ENCODE measurements around the gene GAB3. TPM values are rescaled to one million over a fixed set of nuclear protein-coding genes. Genes with fewer than 3 reads are reported as not detected.
"Not testable (repeated sequence)": the region's sequence is repeated elsewhere in the genome, so short reads cannot be mapped to it uniquely, and the experiment has no call there.

The GAB3 gene
- polyA plus RNA-seq, 4 donors: 2.2 to 3.0 (median 2.6) TPM

DNA sequence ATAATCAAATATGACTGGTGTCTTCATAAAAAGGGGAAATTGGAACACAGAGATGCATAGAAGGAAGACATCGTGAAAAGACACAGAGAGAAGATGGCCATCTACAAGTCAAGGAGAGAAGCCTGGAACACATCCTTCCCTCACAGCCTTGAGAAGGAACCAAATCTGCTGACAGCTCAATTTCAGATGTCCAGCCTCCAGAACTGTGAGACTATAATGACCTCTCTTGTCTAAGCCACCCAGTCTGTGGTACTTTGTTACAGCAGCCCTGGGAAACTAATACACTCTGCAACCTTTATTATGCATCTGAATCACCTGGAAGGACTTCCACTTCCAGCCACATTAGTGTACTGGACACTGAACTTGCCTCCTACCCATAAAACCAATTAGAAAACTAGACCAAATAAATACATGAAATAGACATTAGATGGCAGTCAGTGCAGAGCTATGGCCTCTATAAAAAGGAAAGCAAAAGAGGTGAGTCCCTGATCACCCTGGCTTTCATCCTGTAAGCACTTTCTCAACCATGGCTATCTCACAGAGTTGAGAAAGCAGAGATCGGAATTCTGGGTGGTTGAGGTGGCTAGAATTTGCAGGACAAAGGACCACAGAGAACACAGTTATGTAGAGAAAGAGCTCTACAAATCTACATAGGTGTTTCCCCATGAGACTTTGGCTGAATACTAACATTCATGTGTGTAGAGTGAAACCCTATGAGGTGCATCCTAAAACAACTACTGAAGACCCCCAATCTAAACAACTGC lies 25.7 kb downstream of the GAB3 start:
- DNase-seq (ENCODE audit: low read depth in 4 of 4, low spot score in 3 of 4): no peak

DNA sequence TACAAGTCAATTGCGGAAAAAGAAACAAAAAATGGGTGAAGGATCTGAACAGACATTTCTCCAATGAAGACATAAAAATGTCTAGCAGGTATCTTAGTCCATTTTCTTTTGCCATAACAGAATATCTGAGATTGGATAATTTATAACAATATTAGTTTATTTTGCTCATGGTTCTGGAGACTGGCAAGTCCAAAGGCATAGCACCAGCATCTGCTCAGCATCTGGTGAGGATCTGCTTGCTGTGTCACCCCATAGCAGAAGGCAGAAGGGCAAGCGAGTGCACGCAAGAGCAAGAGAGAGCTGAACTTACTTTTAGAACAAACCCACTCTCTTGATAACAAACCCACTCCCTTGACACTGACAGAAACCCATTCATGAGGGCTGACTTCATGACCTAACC lies 29.7 kb downstream of the GAB3 start:
- no peak for DNase-seq (ENCODE audit: low read depth in 4 of 4, low spot score in 3 of 4)

- DNase-seq (ENCODE audit: low read depth in 4 of 4, low spot score in 3 of 4): no peak
Observed at GRCh38 chrX:154720067-154720466, 30.8 kb downstream of the GAB3 start.

DNA sequence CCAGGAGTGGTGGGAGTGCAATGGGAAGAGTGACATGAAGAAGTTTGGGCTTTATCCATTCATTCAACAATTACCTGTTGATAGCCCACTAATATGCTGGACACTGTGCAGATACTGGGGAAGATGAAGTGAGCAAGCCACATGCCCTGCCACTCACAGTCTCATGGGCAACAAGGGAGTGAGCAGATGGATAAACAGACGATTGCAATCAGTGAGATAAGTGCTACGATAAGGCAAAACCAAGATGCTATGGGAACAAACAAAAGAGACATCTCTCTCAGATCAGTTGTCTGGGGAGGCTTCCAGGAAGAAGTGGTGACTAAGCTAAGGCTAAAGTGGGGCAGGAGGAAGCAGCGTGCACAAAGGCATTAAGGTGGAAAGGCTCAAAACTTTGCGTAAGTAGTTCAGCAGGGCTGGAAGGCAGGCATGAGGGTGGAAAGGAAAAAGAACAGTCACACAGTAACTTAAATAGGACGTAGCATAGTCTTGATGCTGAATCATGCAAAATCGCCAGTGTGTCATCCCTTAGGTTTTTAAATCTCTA lies 31.7 kb downstream of the GAB3 start:
- no peak for DNase-seq (ENCODE audit: low read depth in 4 of 4, low spot score in 3 of 4)

DNA sequence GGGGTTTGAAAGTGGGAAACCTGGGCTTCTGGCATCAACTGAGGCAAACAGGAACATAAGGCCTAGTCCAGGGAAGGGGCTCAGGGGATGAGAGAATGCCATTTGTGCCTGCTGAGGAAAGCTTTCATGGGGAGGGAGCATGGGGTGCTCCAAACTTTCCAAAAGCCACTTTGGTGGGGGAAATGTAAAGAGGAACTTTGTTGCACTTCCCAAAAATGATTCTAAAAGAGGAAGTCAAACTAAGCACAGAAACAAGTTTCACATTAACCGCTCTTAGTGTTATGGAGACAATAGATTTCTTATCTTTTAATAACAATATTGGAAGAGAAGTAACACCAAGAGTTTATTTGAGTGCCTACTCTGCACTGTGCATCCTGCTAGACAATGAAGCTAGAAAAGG lies 32.3 kb downstream of the GAB3 start:
- no peak for DNase-seq (ENCODE audit: low read depth in 4 of 4, low spot score in 3 of 4)

DNA sequence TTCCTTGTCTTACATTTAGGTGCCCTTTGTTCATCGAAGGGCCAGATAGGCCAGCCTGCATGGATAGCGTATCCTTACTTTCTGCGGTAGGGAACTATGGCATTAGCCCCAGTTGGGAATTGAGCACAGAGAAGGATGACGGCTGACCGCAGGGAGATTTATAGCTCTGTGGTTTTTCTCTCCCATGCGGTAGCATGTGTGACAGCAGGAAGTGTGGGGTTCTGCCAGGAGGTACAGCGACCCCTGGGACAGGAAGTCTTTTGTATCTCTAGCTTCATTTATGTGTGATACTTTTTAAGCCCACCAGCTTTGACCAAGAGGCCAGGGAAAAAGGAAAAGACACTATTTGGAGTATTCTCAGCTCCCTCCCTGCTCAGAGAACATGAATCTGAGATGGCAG lies 33.1 kb downstream of the GAB3 start:
- DNase-seq (ENCODE audit: low read depth in 4 of 4, low spot score in 3 of 4): no peak

- no peak for DNase-seq (ENCODE audit: low read depth in 4 of 4, low spot score in 3 of 4)
Observed at GRCh38 chrX:154715825-154716224, 35.1 kb downstream of the GAB3 start.

DNA sequence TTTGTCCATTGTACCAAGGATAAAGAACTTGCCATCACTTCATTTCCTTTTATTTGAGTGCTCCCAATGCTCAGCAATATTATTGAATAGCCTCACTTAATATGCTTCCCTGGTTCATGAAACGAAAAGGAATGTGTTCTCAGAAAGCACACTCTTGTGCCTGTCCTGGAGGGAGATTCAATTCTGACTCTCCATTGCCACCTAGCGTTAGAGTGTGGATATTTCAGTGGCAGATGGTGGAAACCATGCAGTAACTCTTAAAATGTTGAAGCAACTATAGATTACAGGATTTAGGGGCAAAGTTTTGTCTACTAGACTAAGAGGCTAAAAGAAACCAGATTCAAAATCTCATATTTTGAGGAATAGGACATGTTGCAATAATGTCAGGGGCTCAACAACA lies 36.0 kb downstream of the GAB3 start:
- no peak for DNase-seq (ENCODE audit: low read depth in 4 of 4, low spot score in 3 of 4)

GRCh38 chrX:154712781-154713740 lies 37.8 kb downstream of the GAB3 start:
- DNase-seq (ENCODE audit: low read depth in 4 of 4, low spot score in 3 of 4): no peak

DNA sequence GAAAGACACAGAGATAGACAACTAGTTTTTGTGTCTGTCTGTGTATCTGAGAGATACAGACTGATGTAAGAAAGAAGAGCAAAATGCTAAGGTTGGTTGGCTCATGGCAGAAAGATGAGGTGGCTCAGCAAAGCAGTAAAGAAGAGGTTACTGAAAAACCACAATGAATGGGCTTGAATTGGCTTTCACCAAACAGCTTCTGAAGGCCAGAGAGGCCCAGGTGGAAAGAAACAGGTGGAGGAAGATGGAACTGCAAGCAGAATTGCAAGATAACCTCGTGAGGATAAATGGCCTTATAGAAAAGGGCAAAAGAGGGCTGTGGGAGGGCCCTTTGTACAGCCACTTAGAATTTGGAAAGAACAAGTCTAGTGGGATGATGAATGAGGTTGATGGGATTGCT lies 39.6 kb downstream of the GAB3 start:
- DNase-seq (ENCODE audit: low read depth in 4 of 4, low spot score in 3 of 4): no peak

DNA sequence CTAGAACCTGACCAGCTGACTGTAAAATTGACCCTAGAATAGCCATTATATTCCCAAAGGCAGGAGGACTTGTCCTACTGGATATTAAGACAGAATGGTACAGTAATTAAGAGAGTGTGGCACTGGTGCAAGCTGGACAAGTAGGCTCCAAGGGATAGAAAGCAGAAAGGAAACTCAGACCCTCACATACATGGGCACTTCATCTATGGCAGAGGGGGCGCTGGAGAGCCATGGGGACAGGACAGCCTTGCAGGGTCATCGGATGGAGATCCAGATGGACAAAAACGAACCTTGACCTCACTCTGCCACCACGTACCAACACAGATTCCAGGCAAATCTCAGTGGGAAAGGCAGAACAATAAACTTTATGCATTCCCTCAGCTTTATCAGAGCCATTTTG lies 40.6 kb downstream of the GAB3 start:
- DNase-seq (ENCODE audit: low read depth in 4 of 4, low spot score in 3 of 4): no peak

- DNase-seq (ENCODE audit: low read depth in 4 of 4, low spot score in 3 of 4): no peak
Observed at GRCh38 chrX:154698630-154699248, 52.1 kb downstream of the GAB3 start.

DNA sequence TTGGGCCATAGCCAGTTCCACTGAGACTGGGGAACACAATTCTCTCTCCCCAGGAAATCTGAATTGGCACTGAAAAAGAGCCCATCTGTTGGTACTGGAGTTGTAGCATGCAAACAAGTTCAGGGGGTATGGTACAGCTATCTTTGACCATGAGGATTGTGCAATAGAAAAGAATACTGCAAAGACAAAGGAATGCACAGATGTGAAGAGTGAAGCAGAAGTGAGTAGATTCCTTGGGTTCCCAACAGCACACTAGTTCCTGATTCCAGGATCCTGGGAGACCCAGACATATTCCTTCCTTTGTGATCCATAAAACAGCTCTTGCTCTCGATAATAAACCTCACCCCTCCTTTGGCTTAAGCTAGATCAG lies 54.2 kb downstream of the GAB3 start:
- DNase-seq (ENCODE audit: low read depth in 4 of 4, low spot score in 3 of 4): no peak

DNA sequence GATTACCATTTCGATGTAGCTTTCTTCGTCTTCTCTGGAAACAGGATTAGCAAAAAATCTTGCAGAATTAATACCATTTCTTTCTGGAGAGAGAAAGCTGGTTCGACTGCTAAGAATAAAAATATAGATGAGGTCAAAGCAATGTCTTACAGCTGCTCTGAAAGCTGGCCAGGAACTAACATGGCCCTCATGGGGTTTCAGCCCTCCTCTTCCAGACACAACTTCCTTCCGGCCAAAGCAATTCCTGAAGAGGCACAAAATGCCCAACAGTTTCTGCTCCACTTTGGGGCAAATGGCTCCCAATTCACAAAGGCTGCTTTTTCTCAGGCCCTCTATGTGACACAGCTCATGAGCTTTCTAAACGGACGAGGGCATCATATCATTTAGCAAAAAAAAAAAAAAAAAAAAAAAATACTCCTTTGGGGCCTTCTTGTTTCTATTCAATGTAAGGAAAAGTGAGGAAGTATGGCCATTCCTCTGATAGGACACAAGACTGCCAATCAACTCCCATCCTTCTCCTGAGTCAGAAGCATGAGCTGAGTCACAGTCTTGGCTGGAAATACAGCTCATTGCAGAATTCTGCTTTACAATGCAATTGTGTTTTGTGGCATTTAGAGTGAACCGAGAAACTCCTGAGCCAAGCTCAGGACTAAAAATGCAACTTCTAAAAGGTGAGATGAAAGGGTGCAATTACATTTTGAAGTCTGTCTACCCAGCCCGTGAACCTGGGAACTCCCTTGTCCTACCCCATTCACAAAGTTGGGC lies 54.8 kb downstream of the GAB3 start:
- DNase-seq (ENCODE audit: low read depth in 4 of 4, low spot score in 3 of 4): no peak

DNA sequence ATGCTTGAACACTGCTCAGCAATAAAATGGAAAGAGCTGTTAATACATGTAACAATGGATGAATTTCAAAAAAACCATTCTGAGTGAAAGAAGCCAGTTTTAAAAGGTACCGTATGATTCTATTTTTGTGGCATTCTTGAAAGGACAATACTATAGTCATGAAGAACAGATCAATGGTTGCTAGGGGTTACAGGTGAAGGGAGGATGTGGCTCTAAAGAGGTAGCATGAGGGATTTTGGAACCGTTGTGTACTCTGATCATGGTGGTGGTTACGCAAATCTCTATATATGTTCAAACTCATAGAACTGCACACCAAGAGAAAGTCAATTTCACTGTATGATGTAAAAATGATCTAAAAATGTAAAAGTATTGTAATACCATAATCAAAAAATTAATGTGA lies 57.5 kb downstream of the GAB3 start:
- DNase-seq (ENCODE audit: low read depth in 4 of 4, low spot score in 3 of 4): no peak

DNA sequence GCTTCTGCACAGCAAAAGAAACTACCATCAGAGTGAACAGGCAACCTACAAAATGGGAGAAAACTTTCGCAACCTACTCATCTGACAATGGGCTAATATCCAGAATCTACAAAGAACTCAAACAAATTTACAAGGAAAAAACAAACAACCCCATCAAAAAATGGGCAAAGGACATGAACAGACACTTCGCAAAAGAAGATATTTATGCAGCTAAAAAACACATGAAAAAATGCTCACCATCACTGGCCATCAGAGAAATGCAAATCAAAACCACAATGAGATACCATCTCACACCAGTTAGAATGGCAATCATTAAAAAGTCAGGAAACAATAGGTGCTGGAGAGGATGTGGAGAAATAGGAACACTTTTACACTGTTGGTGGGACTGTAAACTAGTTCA lies 60.4 kb downstream of the GAB3 start:
- not testable (repeated sequence) for DNase-seq (ENCODE audit: low read depth in 4 of 4, low spot score in 3 of 4)

DNA sequence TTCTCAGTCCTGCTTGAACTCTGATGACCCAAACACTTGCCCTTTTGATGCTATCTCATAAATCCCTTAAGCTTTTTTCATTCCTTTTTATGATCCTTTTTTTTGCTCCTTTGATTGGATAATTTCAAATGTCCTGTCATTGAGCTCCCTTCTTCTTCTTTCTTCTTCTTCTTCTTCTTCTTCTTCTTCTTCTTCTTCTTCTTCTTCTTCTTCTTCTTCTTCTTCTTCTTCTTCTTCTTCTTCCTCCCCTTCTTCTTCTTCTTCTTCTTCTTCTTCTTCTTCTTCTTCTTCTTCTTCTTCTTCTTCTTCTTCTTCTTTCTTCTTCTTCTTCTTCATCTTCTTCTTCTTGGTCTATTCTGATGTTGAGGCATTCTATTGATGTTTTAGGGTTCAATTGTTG lies 78.8 kb downstream of the GAB3 start:
- not testable (repeated sequence) for DNase-seq (ENCODE audit: low read depth in 4 of 4, low spot score in 3 of 4)

DNA sequence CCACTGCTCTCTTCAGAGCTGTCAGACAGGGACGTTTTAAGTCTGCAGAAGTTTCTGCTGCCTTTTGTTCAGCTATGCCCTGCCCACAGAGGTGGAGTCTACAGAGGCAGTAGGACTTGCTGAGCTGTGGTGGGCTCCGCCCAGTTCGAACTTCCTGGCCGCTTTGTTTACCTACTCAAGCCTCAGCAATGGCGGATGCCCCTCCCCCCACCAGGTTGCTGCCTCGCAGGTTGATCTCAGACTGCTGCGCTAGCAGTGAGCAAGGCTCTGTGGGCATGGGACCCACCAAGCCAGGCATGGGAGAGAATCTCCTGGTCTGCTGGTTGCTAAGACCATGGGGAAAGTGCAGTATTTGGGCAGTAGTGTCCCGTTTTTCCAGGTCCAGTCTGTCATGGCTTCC lies 80.0 kb downstream of the GAB3 start:
- not testable (repeated sequence) for DNase-seq (ENCODE audit: low read depth in 4 of 4, low spot score in 3 of 4)

DNA sequence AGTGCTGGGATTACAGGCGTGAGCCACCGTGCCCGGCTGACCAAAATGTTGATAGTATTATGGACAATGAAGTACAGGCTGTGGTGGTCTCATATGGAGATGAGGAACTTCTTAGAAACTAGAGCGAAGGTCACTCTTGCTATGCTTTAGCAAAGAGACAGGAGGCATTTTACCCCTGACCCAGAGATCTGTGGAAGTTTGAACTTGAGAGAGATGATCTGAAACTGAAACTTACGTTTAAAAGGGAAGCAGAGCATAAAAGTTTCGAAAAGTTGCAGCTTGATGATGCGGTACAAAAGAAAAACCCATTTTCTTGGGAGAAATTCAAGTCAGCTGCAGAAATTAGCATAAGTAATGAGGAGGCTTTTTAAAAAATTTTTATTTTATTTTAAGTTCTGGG lies 89.0 kb downstream of the GAB3 start:
- DNase-seq (ENCODE audit: low read depth in 4 of 4, low spot score in 3 of 4): no peak

- no peak for DNase-seq (ENCODE audit: low read depth in 4 of 4, low spot score in 3 of 4)
Observed at GRCh38 chrX:154661170-154661569, 89.7 kb downstream of the GAB3 start.
